VCaP (cell line): ENCODE measurements around the gene EMILIN2.

Experiments
- H3K27ac ChIP-seq: fragments of 450-650 bp; 2 replicates; pipeline ENCODE4 v1.5.1; 2017
- CTCF ChIP-seq: fragments of 450-650 bp; conservative IDR thresholded peaks from 2 replicates; pipeline ENCODE4 v1.5.1; 2017; ENCODE audit warnings: mild to moderate bottlenecking, moderate library complexity

EMILIN2 gene

GRCh38 chr18:2910751-2911425 lies 64.1 kb downstream of the EMILIN2 start:
- TF ChIP-seq CTCF = no peak
- no peak overlapping the region for H3K27ac ChIP-seq

GRCh38 chr18:2911533-2911932 lies 64.7 kb downstream of the EMILIN2 start:
- no peak overlapping the region for H3K27ac ChIP-seq
- TF ChIP-seq CTCF = no peak

GRCh38 chr18:2912357-2913299 lies 65.8 kb downstream of the EMILIN2 start:
- H3K27ac ChIP-seq = no peak overlapping the region
- TF ChIP-seq CTCF = no peak

- no peak overlapping the region for H3K27ac ChIP-seq
- no peak for TF ChIP-seq CTCF
Observed at GRCh38 chr18:2913398-2914005, 66.7 kb downstream of the EMILIN2 start.

GRCh38 chr18:2914185-2914880 lies 67.5 kb downstream of the EMILIN2 start:
- no peak for TF ChIP-seq CTCF
- no peak overlapping the region for H3K27ac ChIP-seq

- no peak for TF ChIP-seq CTCF
- H3K27ac ChIP-seq = peak overlapping the region; percentile 65
Observed at GRCh38 chr18:2914881-2915240, 68.1 kb downstream of the EMILIN2 start.

GRCh38 chr18:2915486-2915885 lies 68.7 kb downstream of the EMILIN2 start:
- H3K27ac ChIP-seq = peak overlapping the region; percentile 65
